Measurements from ENCODE around the gene LHB.
A peak's percentile ranks its signal among the peaks of the same experiment; 100 is the strongest.

Gene LHB

GRCh38 chr19:48991011-48991609 lies 25.8 kb downstream of the LHB start:
- Histone ChIP-seq H3K27me3 (ENCODE audit: insufficient read depth, low read depth, severe bottlenecking) (no peaks in the 10 kb centered on the region), H3K27ac (peak overlapping the region; percentile 83; the same call in 1 of the 2 replicates), H3K9me3 (ENCODE audit: severe bottlenecking) (no peaks in the 10 kb centered on the region), H3K4me3 (ENCODE audit: low read depth, low read length) (no peak overlapping the region), H3K36me3 (peaks cover 20% of the 10 kb centered on the region)
- no peak for DNase-seq
- TF ChIP-seq CTCF (IDR thresholded peaks at IDR 0.05; ENCODE audit: low read depth, low read length), result no peak

- DNase-seq, result no peak
- Histone ChIP-seq H3K4me3 (ENCODE audit: low read depth, low read length) (no peak overlapping the region), H3K36me3 (peaks cover 23% of the 10 kb centered on the region), H3K27ac (peak overlapping the region; percentile 48), H3K9me3 (ENCODE audit: severe bottlenecking) (no peaks in the 10 kb centered on the region), H3K27me3 (ENCODE audit: insufficient read depth, low read depth, severe bottlenecking) (no peaks in the 10 kb centered on the region)
- TF ChIP-seq CTCF (IDR thresholded peaks at IDR 0.05; ENCODE audit: low read depth, low read length), result no peak
These were observed 26.5 kb downstream of the LHB start for GRCh38 chr19:48990400-48990799.

- Histone ChIP-seq H3K36me3 (peaks cover 29% of the 10 kb centered on the region), H3K27ac (peak overlapping the region; percentile 48), H3K27me3 (ENCODE audit: insufficient read depth, low read depth, severe bottlenecking) (no peaks in the 10 kb centered on the region), H3K9me3 (ENCODE audit: severe bottlenecking) (no peaks in the 10 kb centered on the region), H3K4me3 (ENCODE audit: low read depth, low read length) (no peak overlapping the region)
- peak; percentile 45 for DNase-seq
- no peak for TF ChIP-seq CTCF (IDR thresholded peaks at IDR 0.05; ENCODE audit: low read depth, low read length)
These were observed 27.1 kb downstream of the LHB start for GRCh38 chr19:48989701-48990291.

- Histone ChIP-seq H3K9me3 (ENCODE audit: severe bottlenecking) (no peaks in the 10 kb centered on the region), H3K36me3 (peaks cover 37% of the 10 kb centered on the region)
- no peak for DNase-seq
These were observed 28.0 kb downstream of the LHB start for GRCh38 chr19:48988860-48989259.

GRCh38 chr19:48988286-48988685 lies 28.6 kb downstream of the LHB start:
- DNase-seq, result no peak
- peaks cover 39% of the 10 kb centered on the region for H3K36me3 ChIP-seq
- no peaks in the 10 kb centered on the region for H3K9me3 ChIP-seq (ENCODE audit: severe bottlenecking)
- no peak overlapping the region for H3K4me3 ChIP-seq (ENCODE audit: low read depth, low read length)
- peak overlapping the region; percentile 81 for H3K27ac ChIP-seq
- TF ChIP-seq CTCF (IDR thresholded peaks at IDR 0.05; ENCODE audit: low read depth, low read length), result no peak
- no peaks in the 10 kb centered on the region for H3K27me3 ChIP-seq (ENCODE audit: insufficient read depth, low read depth, severe bottlenecking)

More at GRCh38 chr19:48988860-48989259, 28.0 kb downstream of the LHB start:
- Histone ChIP-seq H3K27me3 (ENCODE audit: insufficient read depth, low read depth, severe bottlenecking) (no peaks in the 10 kb centered on the region), H3K4me3 (ENCODE audit: low read depth, low read length) (no peak overlapping the region), H3K27ac (no peak overlapping the region; the same call in 1 of the 2 replicates)
- no peak for TF ChIP-seq CTCF (IDR thresholded peaks at IDR 0.05; ENCODE audit: low read depth, low read length)
